Spleen (tissue), 7 donors: Measurements from ENCODE around the gene SEMA3A.

Source experiments
- CTCF ChIP-seq, 11 experiments: fragments of 200-600 bp in 7 of 11; fragments of 450-650 bp in 4 of 11; sonication (generic) in 4 of 11; IDR thresholded peaks in 8 of 11; conservative IDR thresholded peaks in 3 of 11; 1 replicate in 7 of 11; 2 replicates in 4 of 11; pipeline versions ENCODE4 v1.4.0 to v1.8.0; 2016 to 2021; ENCODE audit warnings: antibody characterized with exemption in 11 of 11, inconsistent platforms in 4 of 11, mild to moderate bottlenecking in 1 of 11
- POLR2A ChIP-seq, 3 donors: fragments of 450-650 bp; IDR thresholded peaks; one replicate each; pipeline ENCODE4 v1.5.1; 2017; ENCODE audit warnings: antibody characterized with exemption in 3 of 3, mild to moderate bottlenecking in 1 of 3
- POLR2AphosphoS5 ChIP-seq, 3 donors: sonication (generic); formaldehyde crosslinking; IDR thresholded peaks; one replicate each; pipeline ENCODE4 v1.5.1; 2017; ENCODE audit warnings: antibody characterized with exemption in 3 of 3
- donor health status: DM: no; HTN: no; CAD: no; lungs with moderate emphysema.
- donor health status: DM: no; HTN: no; CAD: no.
- donor health status: DM: no; HTN: no; CAD: no.

- TF ChIP-seq CTCF (IDR thresholded peaks at IDR 0.05 in 8 of 11, conservative IDR thresholded peaks at IDR 0.05 in 3 of 11): no peak
- no peak for TF ChIP-seq POLR2A (IDR thresholded peaks at IDR 0.05)
- TF ChIP-seq POLR2AphosphoS5 (IDR thresholded peaks at IDR 0.05): no peak
These were observed 70.5 kb downstream of the SEMA3A start for GRCh38 chr7:84123965-84124547.
